Measurements from ENCODE around the gene SETD1A.

Gene SETD1A

GRCh38 chr16:31023627-31024226 lies 66.2 kb downstream of the SETD1A start:
- H3K4me3 ChIP-seq (ENCODE audit: low read depth, low read length): no peak overlapping the region
- H2AFZ ChIP-seq (ENCODE audit: low read length, unreplicated experiment): no peak overlapping the region
- no peaks in the 10 kb centered on the region for H3K36me3 ChIP-seq (ENCODE audit: insufficient read depth, low read length)
- H3K27me3 ChIP-seq (ENCODE audit: insufficient read depth, low read length): no peaks in the 10 kb centered on the region
- no peak overlapping the region for H3K27ac ChIP-seq (ENCODE audit: low read depth, low read length)
- H3K4me1 ChIP-seq (ENCODE audit: control insufficient read depth, insufficient read depth, low read length, unreplicated experiment): no peaks in the 10 kb centered on the region
- H3K79me2 ChIP-seq (ENCODE audit: control insufficient read depth, insufficient read depth, low read length, unreplicated experiment): no peaks in the 10 kb centered on the region

GRCh38 chr16:31025339-31025738 lies 67.8 kb downstream of the SETD1A start:
- H3K4me3 ChIP-seq (ENCODE audit: low read depth, low read length): no peak overlapping the region
- H2AFZ ChIP-seq (ENCODE audit: low read length, unreplicated experiment): no peak overlapping the region
- no peaks in the 10 kb centered on the region for H3K4me1 ChIP-seq (ENCODE audit: control insufficient read depth, insufficient read depth, low read length, unreplicated experiment)
- H3K27me3 ChIP-seq (ENCODE audit: insufficient read depth, low read length): no peaks in the 10 kb centered on the region
- no peaks in the 10 kb centered on the region for H3K36me3 ChIP-seq (ENCODE audit: insufficient read depth, low read length)
- no peak overlapping the region for H3K27ac ChIP-seq (ENCODE audit: low read depth, low read length)
- no peaks in the 10 kb centered on the region for H3K79me2 ChIP-seq (ENCODE audit: control insufficient read depth, insufficient read depth, low read length, unreplicated experiment)

- Histone ChIP-seq H3K79me2 (ENCODE audit: control insufficient read depth, insufficient read depth, low read length, unreplicated experiment) (peaks cover 4% of the 10 kb centered on the region), H3K27me3 (ENCODE audit: insufficient read depth, low read length) (no peaks in the 10 kb centered on the region), H3K4me3 (ENCODE audit: low read depth, low read length) (no peak overlapping the region), H3K36me3 (ENCODE audit: insufficient read depth, low read length) (no peaks in the 10 kb centered on the region), H2AFZ (ENCODE audit: low read length, unreplicated experiment) (no peak overlapping the region), H3K4me1 (ENCODE audit: control insufficient read depth, insufficient read depth, low read length, unreplicated experiment) (peaks cover 9% of the 10 kb centered on the region), H3K27ac (ENCODE audit: low read depth, low read length) (no peak overlapping the region)
Observed at GRCh38 chr16:31029272-31029671, 71.7 kb downstream of the SETD1A start.

GRCh38 chr16:31031276-31031675 lies 73.7 kb downstream of the SETD1A start:
- H3K79me2 ChIP-seq (ENCODE audit: control insufficient read depth, insufficient read depth, low read length, unreplicated experiment): peaks cover 12% of the 10 kb centered on the region
- no peak overlapping the region for H3K27ac ChIP-seq (ENCODE audit: low read depth, low read length)
- H3K4me1 ChIP-seq (ENCODE audit: control insufficient read depth, insufficient read depth, low read length, unreplicated experiment): peaks cover 12% of the 10 kb centered on the region
- peaks cover 9% of the 10 kb centered on the region for H3K36me3 ChIP-seq (ENCODE audit: insufficient read depth, low read length)
- no peak overlapping the region for H3K4me3 ChIP-seq (ENCODE audit: low read depth, low read length)
- H2AFZ ChIP-seq (ENCODE audit: low read length, unreplicated experiment): no peak overlapping the region
- no peaks in the 10 kb centered on the region for H3K27me3 ChIP-seq (ENCODE audit: insufficient read depth, low read length)

GRCh38 chr16:31032736-31033708 lies 75.5 kb downstream of the SETD1A start, which contains the start of gene STX4:
Gene STX4, plus strand, starts transcription at chr16:31033558. Its CDS starts 248 bp downstream, at chr16:31033806.
- peak within 1 kb of the TSS; percentile 88 for H3K27ac ChIP-seq (ENCODE audit: low read depth, low read length)
- H3K4me1 ChIP-seq (ENCODE audit: control insufficient read depth, insufficient read depth, low read length, unreplicated experiment): peaks cover 12% of the 10 kb centered on the region
- no peaks in the 10 kb centered on the region for H3K27me3 ChIP-seq (ENCODE audit: insufficient read depth, low read length)
- H3K4me3 ChIP-seq (ENCODE audit: low read depth, low read length): peak within 1 kb of the TSS; percentile 96
- peaks cover 14% of the 10 kb centered on the region for H3K36me3 ChIP-seq (ENCODE audit: insufficient read depth, low read length)
- peaks cover 12% of the 10 kb centered on the region for H3K79me2 ChIP-seq (ENCODE audit: control insufficient read depth, insufficient read depth, low read length, unreplicated experiment)
- H2AFZ ChIP-seq (ENCODE audit: low read length, unreplicated experiment): peak within 1 kb of the TSS; percentile 87

- Histone ChIP-seq H3K36me3 (ENCODE audit: insufficient read depth, low read length) (peaks cover 18% of the 10 kb centered on the region), H3K79me2 (ENCODE audit: control insufficient read depth, insufficient read depth, low read length, unreplicated experiment) (peaks cover 12% of the 10 kb centered on the region), H3K4me3 (ENCODE audit: low read depth, low read length) (peak overlapping the region; percentile 96), H2AFZ (ENCODE audit: low read length, unreplicated experiment) (peak overlapping the region; percentile 81), H3K27me3 (ENCODE audit: insufficient read depth, low read length) (no peaks in the 10 kb centered on the region), H3K27ac (ENCODE audit: low read depth, low read length) (peak overlapping the region; percentile 57), H3K4me1 (ENCODE audit: control insufficient read depth, insufficient read depth, low read length, unreplicated experiment) (peaks cover 12% of the 10 kb centered on the region)
Observed at GRCh38 chr16:31033709-31034492, 76.3 kb downstream of the SETD1A start.
